ENCODE measurements around the gene TMEM156. TPM values are rescaled to one million over a fixed set of nuclear protein-coding genes. Genes with fewer than 3 reads are reported as not detected.

The TMEM156 gene
- polyA plus RNA-seq, 1 donor from 2014 or later: not detected

DNA sequence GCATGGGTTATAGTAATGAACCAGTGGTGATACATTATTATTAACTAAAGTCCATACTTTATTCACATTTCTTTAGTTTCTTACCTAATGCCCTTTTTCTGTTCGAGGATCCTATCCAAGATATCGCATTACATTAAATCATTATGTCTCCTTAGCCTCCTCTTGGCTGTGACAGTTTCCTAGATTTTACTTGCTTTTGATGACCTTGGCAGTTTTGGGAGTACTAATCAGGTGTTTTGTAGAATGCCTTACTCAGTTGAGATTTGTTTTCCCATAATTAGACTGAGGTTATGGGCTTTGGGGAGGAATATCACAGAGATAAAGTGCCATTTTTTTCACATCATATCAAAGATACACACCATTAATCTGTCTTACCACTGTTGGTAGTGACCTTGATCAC lies 34.8 kb upstream of the TMEM156 start:
- Histone ChIP-seq H3K27ac (ENCODE audit: low read length) (no peak overlapping the region), H3K4me2 (ENCODE audit: low read length) (no peak overlapping the region), H4K20me1 (ENCODE audit: insufficient read depth) (no peaks in the 10 kb centered on the region), H3K9me2 (ENCODE audit: insufficient read depth, low read length) (no peaks in the 10 kb centered on the region), H3K9ac (ENCODE audit: low read length) (no peak overlapping the region), H3K27me3 (ENCODE audit: insufficient read depth, low read depth, low read length) (no peaks in the 10 kb centered on the region), H3K9me3 (ENCODE audit: low read length) (no peaks in the 10 kb centered on the region), H3K79me2 (replicated peaks; ENCODE audit: insufficient read depth, low read length) (peaks cover 57% of the 10 kb centered on the region), H3K36me3 (ENCODE audit: insufficient read depth, low read length) (no peaks in the 10 kb centered on the region), H2AFZ (ENCODE audit: low read depth, low read length) (no peak overlapping the region), H3K4me3 (ENCODE audit: low read length) (no peak overlapping the region), H3F3A (ENCODE audit: insufficient read depth, low read length, poor library complexity, severe bottlenecking) (peaks cover 4% of the 10 kb centered on the region)
- TF ChIP-seq TAF1 (IDR thresholded peaks at IDR 0.05; ENCODE audit: low read depth) (no peak), SMC3 (conservative IDR thresholded peaks at IDR 0.05; ENCODE audit: poor library complexity) (no peak), POLR2AphosphoS5 (IDR thresholded peaks at IDR 0.05) (no peak), EP300 (conservative IDR thresholded peaks at IDR 0.05; ENCODE audit: poor library complexity, severe bottlenecking) (no peak), MXI1 (conservative IDR thresholded peaks at IDR 0.05; ENCODE audit: poor library complexity, severe bottlenecking) (no peak), RAD21 (conservative IDR thresholded peaks at IDR 0.05) (no peak), EZH2 (IDR thresholded peaks at IDR 0.05; ENCODE audit: borderline replicate concordance, insufficient read depth, low read length, poor library complexity, severe bottlenecking) (no peak)
- TF ChIP-seq, protein P1, sequence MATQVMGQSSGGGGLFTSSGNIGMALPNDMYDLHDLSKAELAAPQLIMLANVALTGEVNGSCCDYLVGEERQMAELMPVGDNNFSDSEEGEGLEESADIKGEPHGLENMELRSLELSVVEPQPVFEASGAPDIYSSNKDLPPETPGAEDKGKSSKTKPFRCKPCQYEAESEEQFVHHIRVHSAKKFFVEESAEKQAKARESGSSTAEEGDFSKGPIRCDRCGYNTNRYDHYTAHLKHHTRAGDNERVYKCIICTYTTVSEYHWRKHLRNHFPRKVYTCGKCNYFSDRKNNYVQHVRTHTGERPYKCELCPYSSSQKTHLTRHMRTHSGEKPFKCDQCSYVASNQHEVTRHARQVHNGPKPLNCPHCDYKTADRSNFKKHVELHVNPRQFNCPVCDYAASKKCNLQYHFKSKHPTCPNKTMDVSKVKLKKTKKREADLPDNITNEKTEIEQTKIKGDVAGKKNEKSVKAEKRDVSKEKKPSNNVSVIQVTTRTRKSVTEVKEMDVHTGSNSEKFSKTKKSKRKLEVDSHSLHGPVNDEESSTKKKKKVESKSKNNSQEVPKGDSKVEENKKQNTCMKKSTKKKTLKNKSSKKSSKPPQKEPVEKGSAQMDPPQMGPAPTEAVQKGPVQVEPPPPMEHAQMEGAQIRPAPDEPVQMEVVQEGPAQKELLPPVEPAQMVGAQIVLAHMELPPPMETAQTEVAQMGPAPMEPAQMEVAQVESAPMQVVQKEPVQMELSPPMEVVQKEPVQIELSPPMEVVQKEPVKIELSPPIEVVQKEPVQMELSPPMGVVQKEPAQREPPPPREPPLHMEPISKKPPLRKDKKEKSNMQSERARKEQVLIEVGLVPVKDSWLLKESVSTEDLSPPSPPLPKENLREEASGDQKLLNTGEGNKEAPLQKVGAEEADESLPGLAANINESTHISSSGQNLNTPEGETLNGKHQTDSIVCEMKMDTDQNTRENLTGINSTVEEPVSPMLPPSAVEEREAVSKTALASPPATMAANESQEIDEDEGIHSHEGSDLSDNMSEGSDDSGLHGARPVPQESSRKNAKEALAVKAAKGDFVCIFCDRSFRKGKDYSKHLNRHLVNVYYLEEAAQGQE (IDR thresholded peaks at IDR 0.05; ENCODE audit: borderline replicate concordance): no peak
- TF ChIP-seq, protein P2, sequence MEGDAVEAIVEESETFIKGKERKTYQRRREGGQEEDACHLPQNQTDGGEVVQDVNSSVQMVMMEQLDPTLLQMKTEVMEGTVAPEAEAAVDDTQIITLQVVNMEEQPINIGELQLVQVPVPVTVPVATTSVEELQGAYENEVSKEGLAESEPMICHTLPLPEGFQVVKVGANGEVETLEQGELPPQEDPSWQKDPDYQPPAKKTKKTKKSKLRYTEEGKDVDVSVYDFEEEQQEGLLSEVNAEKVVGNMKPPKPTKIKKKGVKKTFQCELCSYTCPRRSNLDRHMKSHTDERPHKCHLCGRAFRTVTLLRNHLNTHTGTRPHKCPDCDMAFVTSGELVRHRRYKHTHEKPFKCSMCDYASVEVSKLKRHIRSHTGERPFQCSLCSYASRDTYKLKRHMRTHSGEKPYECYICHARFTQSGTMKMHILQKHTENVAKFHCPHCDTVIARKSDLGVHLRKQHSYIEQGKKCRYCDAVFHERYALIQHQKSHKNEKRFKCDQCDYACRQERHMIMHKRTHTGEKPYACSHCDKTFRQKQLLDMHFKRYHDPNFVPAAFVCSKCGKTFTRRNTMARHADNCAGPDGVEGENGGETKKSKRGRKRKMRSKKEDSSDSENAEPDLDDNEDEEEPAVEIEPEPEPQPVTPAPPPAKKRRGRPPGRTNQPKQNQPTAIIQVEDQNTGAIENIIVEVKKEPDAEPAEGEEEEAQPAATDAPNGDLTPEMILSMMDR (IDR thresholded peaks at IDR 0.05; ENCODE audit: poor library complexity, severe bottlenecking): no peak

DNA sequence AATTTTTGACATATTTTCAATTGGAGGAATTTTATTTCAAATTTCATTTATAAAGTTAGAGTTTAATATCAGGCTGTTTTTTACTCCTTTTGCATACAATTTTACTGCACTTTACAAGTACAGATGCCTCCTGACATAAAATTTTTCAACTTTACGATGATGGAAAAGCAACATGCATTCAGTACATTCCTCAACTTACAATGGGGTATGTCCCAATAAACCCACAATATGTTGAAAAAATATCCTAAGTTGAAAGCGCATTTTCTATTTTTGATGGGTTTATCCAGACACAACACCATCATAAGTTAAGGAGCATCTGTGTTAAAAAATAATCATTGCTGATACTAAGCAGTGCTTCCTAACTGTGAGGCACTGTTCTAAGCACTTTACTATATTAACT lies 34.2 kb upstream of the TMEM156 start:
- Histone ChIP-seq H3K4me2 (ENCODE audit: low read length) (no peak overlapping the region), H3K27me3 (ENCODE audit: insufficient read depth, low read depth, low read length) (no peaks in the 10 kb centered on the region), H3K9me2 (ENCODE audit: insufficient read depth, low read length) (no peaks in the 10 kb centered on the region), H3K27ac (ENCODE audit: low read length) (no peak overlapping the region), H4K20me1 (ENCODE audit: insufficient read depth) (no peaks in the 10 kb centered on the region), H3F3A (ENCODE audit: insufficient read depth, low read length, poor library complexity, severe bottlenecking) (peaks cover 4% of the 10 kb centered on the region), H3K9me3 (ENCODE audit: low read length) (no peaks in the 10 kb centered on the region), H3K9ac (ENCODE audit: low read length) (no peak overlapping the region), H3K36me3 (ENCODE audit: insufficient read depth, low read length) (no peaks in the 10 kb centered on the region), H3K4me3 (ENCODE audit: low read length) (no peak overlapping the region), H3K79me2 (replicated peaks; ENCODE audit: insufficient read depth, low read length) (peaks cover 55% of the 10 kb centered on the region), H2AFZ (ENCODE audit: low read depth, low read length) (no peak overlapping the region)
- no peak for TF ChIP-seq TAF1 (IDR thresholded peaks at IDR 0.05; ENCODE audit: low read depth)

DNA sequence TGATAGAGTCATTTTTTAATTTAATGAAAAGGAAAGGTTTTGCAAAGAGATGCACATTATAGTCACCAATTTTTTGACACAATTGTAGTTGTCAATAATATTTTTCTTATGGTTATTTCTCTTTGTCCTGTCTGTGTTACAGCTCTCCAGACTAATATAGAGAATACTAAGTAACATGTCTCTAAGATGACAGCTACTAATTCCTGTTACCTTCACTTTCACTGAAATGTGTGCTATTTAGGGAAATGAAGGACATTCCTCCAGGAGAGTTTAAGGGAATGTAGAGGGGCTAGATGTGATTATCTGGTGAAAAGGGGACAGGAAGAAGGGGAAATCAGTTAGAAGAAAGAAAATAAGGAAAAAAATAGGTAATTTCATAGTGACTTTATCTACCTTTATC lies 31.2 kb upstream of the TMEM156 start:
- no peaks in the 10 kb centered on the region for H4K20me1 ChIP-seq (ENCODE audit: insufficient read depth)
- peaks cover 39% of the 10 kb centered on the region for H3K79me2 ChIP-seq (replicated peaks; ENCODE audit: insufficient read depth, low read length)
- no peaks in the 10 kb centered on the region for H3K27me3 ChIP-seq (ENCODE audit: insufficient read depth, low read depth, low read length)
- H3K27ac ChIP-seq (ENCODE audit: low read length): peak overlapping the region; percentile 70
- peak overlapping the region; percentile 75 for H3K4me2 ChIP-seq (ENCODE audit: low read length)
- H3F3A ChIP-seq (ENCODE audit: insufficient read depth, low read length, poor library complexity, severe bottlenecking): peaks cover 4% of the 10 kb centered on the region
- H3K36me3 ChIP-seq (ENCODE audit: insufficient read depth, low read length): no peaks in the 10 kb centered on the region
- no peaks in the 10 kb centered on the region for H3K9me2 ChIP-seq (ENCODE audit: insufficient read depth, low read length)
- no peaks in the 10 kb centered on the region for H3K9me3 ChIP-seq (ENCODE audit: low read length)
- H3K4me3 ChIP-seq (ENCODE audit: low read length): peak overlapping the region; percentile 69
- no peak overlapping the region for H2AFZ ChIP-seq (ENCODE audit: low read depth, low read length)
- no peak for TF ChIP-seq RAD21 (conservative IDR thresholded peaks at IDR 0.05)
- TF ChIP-seq EZH2 (IDR thresholded peaks at IDR 0.05; ENCODE audit: borderline replicate concordance, insufficient read depth, low read length, poor library complexity, severe bottlenecking): no peak
- TF ChIP-seq, protein P2 (IDR thresholded peaks at IDR 0.05; ENCODE audit: poor library complexity, severe bottlenecking): no peak
- TF ChIP-seq MXI1 (conservative IDR thresholded peaks at IDR 0.05; ENCODE audit: poor library complexity, severe bottlenecking): no peak
- TF ChIP-seq TAF1 (IDR thresholded peaks at IDR 0.05; ENCODE audit: low read depth): no peak
- no peak for TF ChIP-seq SMC3 (conservative IDR thresholded peaks at IDR 0.05; ENCODE audit: poor library complexity)
- TF ChIP-seq, protein P1 (IDR thresholded peaks at IDR 0.05; ENCODE audit: borderline replicate concordance): no peak
- TF ChIP-seq EP300 (conservative IDR thresholded peaks at IDR 0.05; ENCODE audit: poor library complexity, severe bottlenecking): no peak
- TF ChIP-seq POLR2AphosphoS5 (IDR thresholded peaks at IDR 0.05): no peak
- peak overlapping the region; percentile 57 for H3K9ac ChIP-seq (ENCODE audit: low read length)

All from neural cell (in vitro differentiated cells).